Heart left ventricle (tissue), 16 donors: ENCODE results near the gene IL1RL2. TPM values are rescaled to one million over a fixed set of nuclear protein-coding genes. Genes with fewer than 3 reads are reported as not detected.
A peak's percentile ranks its signal among the peaks of the same experiment; 100 is the strongest.

Experiments
- ATAC-seq, 4 donors: fragments of 200-7000 bp; cut with Tn5 transposase; one replicate each; pipeline ENCODE4 v1.9.1; 2020 to 2022; ENCODE audit warnings: moderate library complexity in 4 of 4, mild to moderate bottlenecking in 3 of 4, moderate number of reproducible peaks in 1 of 4
- DNase-seq, 5 donors: peaks; one replicate each; pipeline ENCODE4 v3.0.0-alpha.2; 2020
- H3K27ac ChIP-seq, 12 donors: fragments of 200-600 bp; sonication (generic) in 4 of 12; one replicate each; pipeline versions ENCODE4 v1.5.0 to v1.8.0; 2016 to 2022; ENCODE audit warnings: mild to moderate bottlenecking in 2 of 12
- H3K27me3 ChIP-seq, 9 donors: fragments of 200-600 bp; sonication (generic) in 2 of 9; one replicate each; pipeline versions ENCODE4 v1.5.1 to v1.8.0; 2016 to 2022; ENCODE audit warnings: mild to moderate bottlenecking in 3 of 9
- H3K36me3 ChIP-seq, 9 donors: fragments of 200-600 bp; sonication (generic) in 2 of 9; one replicate each; pipeline versions ENCODE4 v1.5.0 to v1.8.0; 2018 to 2022; ENCODE audit warnings: mild to moderate bottlenecking in 2 of 9
- H3K4me1 ChIP-seq, 12 donors: fragments of 200-600 bp; sonication (generic) in 4 of 12; one replicate each; pipeline versions ENCODE4 v1.5.0 to v1.8.0; 2016 to 2022; ENCODE audit warnings: mild to moderate bottlenecking in 3 of 12
- H3K4me3 ChIP-seq, 12 donors: fragments of 200-600 bp; sonication (generic) in 4 of 12; one replicate each; pipeline versions ENCODE4 v1.5.0 to v1.8.0; 2017 to 2022; ENCODE audit warnings: mild to moderate bottlenecking in 9 of 12, moderate library complexity in 4 of 12
- H3K9me3 ChIP-seq, 12 donors: fragments of 200-600 bp; sonication (generic) in 4 of 12; one replicate each; pipeline versions ENCODE4 v1.5.0 to v1.8.0; 2016 to 2022; ENCODE audit warnings: mild to moderate bottlenecking in 1 of 12
- POLR2A ChIP-seq, 2 donors: fragments of 450-650 bp; IDR thresholded peaks; one replicate each; pipeline ENCODE4 v1.6.1; 2017; ENCODE audit warnings: antibody characterized with exemption in 2 of 2, mild to moderate bottlenecking in 2 of 2, moderate library complexity in 2 of 2
- WGBS, 4 donors: extraction: QIAGEN DNeasy Blood & Tissue Kit in 2 of 4; methylation state at CpG; one replicate each; pipeline versions ENCODE4 v1.1.5 to v1.1.7; 2013 to 2018; 5-methylcytosine and 5-hydroxymethylcytosine counted together
- intact Hi-C, 10 donors: fragments of 100-400 bp; cut with DNase I; formaldehyde crosslinking; loops; one replicate each; pipeline versions ENCODE4 v1.11.1 to v1.14.2; 2022
- polyA plus RNA-seq, 2 donors: library from polyadenylated mRNA; stranded (reverse); fragments of 200-250 nt; gene quantifications; one replicate each; pipeline ENCODE4 v1.2.3, GENCODE V29; 2013
- total RNA-seq, 9 donors: library from RNA; depleted of rRNA in 2 of 9; stranded (reverse); fragments of >200 nt in 2 of 9; fragmentation: NEBNext Ultra II Directional in 3 of 9; extraction: Animal tissue kit (Norgen Biotek cat#: 25700) in 3 of 9; gene quantifications; one replicate each; pipeline versions ENCODE4 v1.1.0 to v1.2.4, GENCODE V29; 2016 to 2023
- TF ChIP-seq, protein P1 (sequence below), 12 donors: fragments of 200-600 bp; sonication (generic) in 4 of 12; IDR thresholded peaks; one replicate each; pipeline versions ENCODE4 v1.5.0 to v1.8.0; 2018 to 2022; ENCODE audit warnings: antibody characterized with exemption in 12 of 12, mild to moderate bottlenecking in 5 of 12
- donor health status: ischemic (EF 13 %, LVEDD 7.1; RV severe dilation, severe dysfunction).
- donor health status: healthy with polysubstance abuse.
- donor health status: DM: no; HTN: yes; CAD: no.
- donor health status: DM: no; HTN: no; CAD: no.
- donor health status: ischemic (EF 25% LVEDD 6.9; RV normal size, moderate dysfunction).
- donor health status: ischemic (EF 25% LVEDD 5.7; RV mildly dilated, moderate dysfunction).
- donor health status: healthy.
- donor health status: DM: yes; HTN: yes; CAD: no.
- donor health status: ischemic (EF 35%, LVEDD 5.7; RV mildly dilated, moderate dysfunction).
- donor health status: nonischemic (EF 11% LVEDD 7.7; RV severe dilation, severe dysfunction).
- donor health status: DM: yes; HTN: yes; CAD: no.
- donor health status: PGD.
- donor health status: ischemic (EF 29% LVEDD 5.4; RV normal size, mild dysfunction).
- donor health status: nonischemic (EF 23%, LVEDD 6.1; RV moderate dilation, normal function).

The IL1RL2 gene
- total and polyA plus RNA-seq, 11 donors: 0.22 to 0.75 (median 0.43) TPM; not detected in 5

DNA sequence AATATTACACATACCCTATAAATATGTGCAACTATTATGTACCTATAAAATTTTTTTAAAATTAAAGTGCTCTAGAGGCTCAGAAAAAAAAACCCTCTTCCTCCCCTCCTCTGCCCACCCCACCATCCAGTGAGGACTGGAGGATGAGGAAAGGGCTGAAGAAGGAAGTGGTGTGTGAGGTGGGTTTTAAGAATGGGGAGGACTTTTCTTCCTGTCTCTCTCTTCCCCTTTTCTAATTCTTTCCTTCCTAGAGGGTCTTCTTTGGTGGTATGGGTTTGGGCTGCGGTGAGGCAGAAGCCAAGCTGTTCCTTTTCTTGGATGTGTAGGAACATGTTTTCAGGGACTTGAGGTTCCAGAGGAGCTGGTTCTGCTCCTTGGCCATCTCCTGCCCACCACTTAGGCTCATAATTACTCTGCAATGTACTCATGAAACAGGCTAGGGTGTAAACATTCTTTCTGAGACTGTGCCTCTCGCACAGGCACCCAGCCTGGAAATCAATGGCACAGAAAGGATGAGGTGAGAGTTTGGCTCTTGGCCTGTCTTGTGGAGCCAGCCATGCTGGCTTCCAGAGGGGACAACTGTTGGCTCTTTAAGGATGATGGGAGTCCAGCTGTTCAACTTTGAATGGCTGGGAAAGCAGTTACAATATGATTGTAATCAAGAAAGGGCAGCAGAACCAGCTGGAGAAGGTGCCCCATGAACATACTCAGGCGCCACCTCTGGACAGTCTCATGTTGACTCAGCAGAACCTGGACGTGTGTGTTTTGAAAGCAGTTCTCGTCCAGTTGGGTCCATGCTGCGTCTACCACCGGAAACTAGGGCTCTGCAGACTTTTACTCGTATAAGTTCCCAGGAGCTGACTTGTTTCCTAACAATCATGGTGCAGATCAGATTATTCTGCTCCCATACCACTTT lies 38.3 kb downstream of the IL1RL2 start:
- H3K9me3 ChIP-seq: no peaks in the 10 kb centered on the region
- ATAC-seq: no peak
- no peak overlapping the region for H3K4me3 ChIP-seq
- H3K27me3 ChIP-seq: no peaks in the 10 kb centered on the region
- H3K27ac ChIP-seq: no peak overlapping the region
- DNase-seq: no peak
- H3K36me3 ChIP-seq: no peaks in the 10 kb centered on the region
- TF ChIP-seq, protein P1, sequence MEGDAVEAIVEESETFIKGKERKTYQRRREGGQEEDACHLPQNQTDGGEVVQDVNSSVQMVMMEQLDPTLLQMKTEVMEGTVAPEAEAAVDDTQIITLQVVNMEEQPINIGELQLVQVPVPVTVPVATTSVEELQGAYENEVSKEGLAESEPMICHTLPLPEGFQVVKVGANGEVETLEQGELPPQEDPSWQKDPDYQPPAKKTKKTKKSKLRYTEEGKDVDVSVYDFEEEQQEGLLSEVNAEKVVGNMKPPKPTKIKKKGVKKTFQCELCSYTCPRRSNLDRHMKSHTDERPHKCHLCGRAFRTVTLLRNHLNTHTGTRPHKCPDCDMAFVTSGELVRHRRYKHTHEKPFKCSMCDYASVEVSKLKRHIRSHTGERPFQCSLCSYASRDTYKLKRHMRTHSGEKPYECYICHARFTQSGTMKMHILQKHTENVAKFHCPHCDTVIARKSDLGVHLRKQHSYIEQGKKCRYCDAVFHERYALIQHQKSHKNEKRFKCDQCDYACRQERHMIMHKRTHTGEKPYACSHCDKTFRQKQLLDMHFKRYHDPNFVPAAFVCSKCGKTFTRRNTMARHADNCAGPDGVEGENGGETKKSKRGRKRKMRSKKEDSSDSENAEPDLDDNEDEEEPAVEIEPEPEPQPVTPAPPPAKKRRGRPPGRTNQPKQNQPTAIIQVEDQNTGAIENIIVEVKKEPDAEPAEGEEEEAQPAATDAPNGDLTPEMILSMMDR (IDR thresholded peaks at IDR 0.05): no peak
- TF ChIP-seq POLR2A (IDR thresholded peaks at IDR 0.05): no peak
- intact Hi-C loops: loop anchor here in 1 of 10 donors (2.0 kb wide), 1 partner anchor 38 kb away; the partner anchor contains the start of gene IL1RL2
- 72 to 97% (median 85%) methylated on average over 8 of the region's 8 CpGs for WGBS, 4 donors
- peaks cover 9 to 44% (median 25%) of the 10 kb centered on the region in 12 donors for H3K4me1 ChIP-seq

DNA sequence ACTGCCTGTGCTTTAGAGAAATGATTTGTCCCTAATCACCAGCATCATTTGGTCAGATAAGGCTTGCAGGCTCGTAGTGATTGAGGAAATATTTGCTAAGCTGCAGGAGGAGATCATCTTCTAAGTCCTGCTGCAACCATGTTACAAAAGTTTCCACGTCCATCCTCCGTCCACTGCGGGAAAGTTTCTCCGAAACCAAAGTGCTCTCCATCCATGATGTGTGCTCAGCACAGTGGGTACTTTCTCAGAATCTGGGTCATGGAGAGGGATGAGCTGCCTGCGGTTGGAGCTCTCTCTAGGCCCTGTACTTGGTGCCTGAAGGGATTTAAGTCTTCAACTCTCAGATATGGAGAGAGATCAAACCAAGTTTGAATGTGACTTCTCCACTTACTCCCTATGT lies 39.3 kb downstream of the IL1RL2 start:
- TF ChIP-seq, protein P1 (IDR thresholded peaks at IDR 0.05): no peak
- no peak for TF ChIP-seq POLR2A (IDR thresholded peaks at IDR 0.05)
- no peak for DNase-seq
- Histone ChIP-seq H3K4me3 (no peak overlapping the region), H3K27ac (peak overlapping the region in 10 of 12 donors; percentile 80 to 93 (median 88)), H3K9me3 (no peaks in the 10 kb centered on the region), H3K36me3 (no peaks in the 10 kb centered on the region), H3K27me3 (no peaks in the 10 kb centered on the region), H3K4me1 (peaks cover 9 to 44% (median 25%) of the 10 kb centered on the region in 12 donors)
- 91 to 95% (median 94%) methylated on average over 6 of the region's 6 CpGs for WGBS, 4 donors
- intact Hi-C loops: no loop called here
- ATAC-seq: no peak

DNA sequence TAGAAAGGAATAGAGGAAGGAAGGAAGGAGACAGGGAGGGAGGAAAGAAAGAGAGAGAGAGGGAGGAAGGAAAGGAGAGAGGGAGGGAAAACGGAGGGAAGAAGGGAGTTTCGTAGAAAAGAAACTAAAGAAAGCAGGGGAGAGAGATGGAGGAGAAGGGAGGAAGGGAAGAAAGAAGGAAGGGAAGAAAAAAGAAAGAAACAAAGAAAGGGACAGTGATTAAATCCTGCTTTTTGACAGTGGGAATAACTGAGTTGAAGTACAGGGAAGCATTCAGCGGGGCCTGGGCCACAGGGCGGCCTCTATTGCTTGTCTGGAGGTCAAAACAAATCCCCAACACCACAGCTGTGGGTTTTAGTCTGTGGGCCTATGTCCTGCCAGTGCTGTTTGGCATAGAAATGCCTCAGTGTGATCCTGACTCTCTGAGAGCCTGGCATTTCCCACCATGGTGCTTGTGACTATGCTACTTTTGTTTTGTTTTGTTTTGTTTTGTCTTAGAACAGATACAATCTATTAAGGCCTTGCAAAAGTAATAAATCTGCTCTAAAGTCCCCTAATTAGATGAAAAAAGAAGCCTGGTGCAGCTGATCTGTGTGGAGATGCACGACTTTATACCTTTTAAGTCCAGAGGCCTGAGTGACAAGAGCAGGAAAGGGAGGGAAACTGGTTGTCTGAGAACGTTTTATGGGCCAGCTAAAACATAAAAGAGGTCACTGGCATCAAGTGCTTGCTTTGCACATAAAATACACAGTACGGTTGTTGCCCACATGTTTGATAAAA lies 40.0 kb downstream of the IL1RL2 start:
- ATAC-seq: no peak
- H3K4me3 ChIP-seq: peak overlapping the region in 2 of 12 donors; percentile 20 to 21
- 60 to 68% (median 64%) methylated on average over 7 of the region's 7 CpGs for WGBS, 4 donors

More for the DNA sequence above, 40.0 kb downstream of the IL1RL2 start:
- Histone ChIP-seq H3K4me1 (peaks cover 9 to 44% (median 25%) of the 10 kb centered on the region in 12 donors), H3K27me3 (no peaks in the 10 kb centered on the region), H3K9me3 (no peaks in the 10 kb centered on the region), H3K36me3 (no peaks in the 10 kb centered on the region), H3K27ac (peak overlapping the region; percentile 76 to 93 (median 88))
- DNase-seq: no peak
- TF ChIP-seq, protein P1 (IDR thresholded peaks at IDR 0.05): no peak
- no peak for TF ChIP-seq POLR2A (IDR thresholded peaks at IDR 0.05)
- intact Hi-C loops: no loop called here
